Bone marrow (tissue), 2 donors: ENCODE measurements around the gene GRIN2A.

ENCODE experiments used
- DNase-seq, 2 donors: peaks; one replicate each; lab custom pipeline; 2025; lab: John Stamatoyannopoulos, UW

The GRIN2A gene

DNA sequence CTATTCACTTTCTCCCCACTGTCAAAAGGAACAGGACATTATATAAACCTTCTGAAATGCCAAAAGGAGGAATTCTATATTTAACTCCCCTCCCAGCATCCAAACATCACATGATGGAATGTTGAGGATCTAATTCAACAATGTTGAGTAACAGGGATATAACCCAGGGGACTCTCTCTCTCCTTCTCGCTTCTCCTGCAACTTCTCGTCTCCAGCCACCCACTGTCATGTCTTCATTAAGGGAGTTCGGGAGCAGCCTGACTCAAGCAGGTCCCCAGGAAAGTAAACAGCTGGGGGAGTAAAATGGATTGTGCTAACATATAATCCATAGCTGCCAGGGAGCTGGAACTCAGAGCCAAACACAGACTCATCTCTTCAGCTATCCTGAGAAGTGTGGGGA lies 51.7 kb downstream of the GRIN2A start:
- DNase-seq = no peak

DNA sequence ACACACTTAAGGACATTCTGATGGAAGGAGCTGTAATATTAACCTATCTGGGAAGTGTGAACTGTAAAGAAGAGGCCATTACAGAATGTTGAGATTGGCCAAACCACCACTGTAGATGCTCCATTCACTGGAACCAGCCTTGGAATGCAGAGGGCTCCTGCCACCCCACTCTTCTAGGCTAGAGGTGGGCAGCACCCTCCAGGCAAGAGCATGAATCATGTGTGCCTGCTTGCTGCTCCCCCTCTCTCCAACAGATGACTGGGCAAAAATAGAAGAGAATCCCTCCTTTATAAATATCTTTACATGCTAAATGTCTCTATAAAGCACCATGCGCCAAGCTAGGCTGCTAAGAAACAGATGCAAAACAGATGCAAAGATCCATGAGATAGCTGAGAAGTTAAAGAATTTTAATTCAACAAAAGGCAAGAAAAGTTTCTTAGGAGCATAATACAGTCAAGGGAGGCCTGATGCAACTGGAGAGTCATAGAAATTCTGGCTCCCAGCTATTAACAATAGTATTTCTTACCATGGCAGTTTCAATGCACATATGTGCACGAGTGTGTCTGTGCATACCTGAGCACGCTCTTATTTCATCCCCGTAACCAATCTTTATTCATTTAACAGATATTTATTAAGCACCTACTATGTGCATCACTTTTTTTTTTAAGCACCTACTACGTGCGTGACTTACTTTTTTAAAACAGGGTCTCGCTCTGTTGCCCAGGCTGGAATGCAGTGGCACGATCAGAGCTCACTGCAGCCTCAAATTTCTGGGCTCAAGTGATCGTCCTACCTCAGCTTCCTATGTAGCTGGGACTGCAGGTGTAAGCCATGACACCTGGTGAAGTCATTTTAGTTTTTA lies 53.6 kb downstream of the GRIN2A start:
- DNase-seq = no peak

- no peak for DNase-seq
These were observed 55.5 kb downstream of the GRIN2A start for GRCh38 chr16:10126686-10127085.

DNA sequence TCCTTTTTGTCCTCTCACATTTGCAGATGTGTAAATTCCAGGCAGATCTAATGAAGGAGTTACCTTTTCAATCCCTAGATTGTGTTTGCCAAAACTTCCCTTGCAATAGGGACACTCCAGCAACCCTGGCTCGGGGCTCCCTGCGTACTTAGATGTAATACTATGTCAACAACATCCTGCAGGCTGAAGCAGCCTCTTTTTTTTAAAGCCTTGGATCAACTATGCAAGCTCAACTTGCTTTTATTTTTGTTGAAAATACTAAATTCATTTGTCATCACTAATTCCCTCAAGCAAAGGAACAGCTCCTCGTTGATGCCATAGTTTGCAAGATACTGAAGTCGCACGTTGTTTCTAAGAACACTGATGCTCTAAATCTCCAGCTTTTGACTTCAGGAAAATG lies 59.1 kb downstream of the GRIN2A start:
- DNase-seq = no peak

GRCh38 chr16:10122546-10122945 lies 59.7 kb downstream of the GRIN2A start:
- no peak for DNase-seq

DNA sequence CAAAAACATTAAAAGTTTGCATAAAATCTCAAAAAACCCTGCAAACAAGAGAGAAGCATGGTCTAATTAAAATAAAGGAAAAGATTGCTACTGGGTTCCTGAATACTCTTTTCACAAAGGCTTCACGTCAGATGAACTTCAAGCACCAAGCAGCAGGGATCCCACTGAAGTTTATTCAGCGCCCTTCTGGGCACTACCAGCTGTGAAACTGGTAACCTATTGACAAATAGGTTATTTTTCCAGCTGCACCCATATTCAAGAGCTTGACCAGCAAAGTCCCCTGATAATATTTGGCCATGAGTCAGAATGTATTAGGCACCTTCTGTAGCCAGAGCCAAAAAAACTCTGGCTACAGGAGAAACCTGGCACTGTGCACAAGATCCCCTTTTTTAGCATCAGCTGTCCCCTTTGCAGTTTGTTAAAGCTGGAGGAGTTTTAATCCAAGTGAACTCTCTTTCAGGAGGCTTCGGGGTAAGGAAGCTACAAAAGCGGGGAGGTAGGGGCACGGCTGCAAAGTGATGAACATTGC lies 60.3 kb downstream of the GRIN2A start:
- DNase-seq = no peak

- no peak for DNase-seq
These were observed 60.7 kb downstream of the GRIN2A start for GRCh38 chr16:10121491-10121890.

- DNase-seq = no peak
These were observed 61.3 kb downstream of the GRIN2A start for GRCh38 chr16:10120953-10121352.

GRCh38 chr16:10114409-10114808 lies 67.8 kb downstream of the GRIN2A start:
- DNase-seq = no peak

- DNase-seq = no peak
These were observed 69.0 kb downstream of the GRIN2A start for GRCh38 chr16:10113248-10113647.

DNA sequence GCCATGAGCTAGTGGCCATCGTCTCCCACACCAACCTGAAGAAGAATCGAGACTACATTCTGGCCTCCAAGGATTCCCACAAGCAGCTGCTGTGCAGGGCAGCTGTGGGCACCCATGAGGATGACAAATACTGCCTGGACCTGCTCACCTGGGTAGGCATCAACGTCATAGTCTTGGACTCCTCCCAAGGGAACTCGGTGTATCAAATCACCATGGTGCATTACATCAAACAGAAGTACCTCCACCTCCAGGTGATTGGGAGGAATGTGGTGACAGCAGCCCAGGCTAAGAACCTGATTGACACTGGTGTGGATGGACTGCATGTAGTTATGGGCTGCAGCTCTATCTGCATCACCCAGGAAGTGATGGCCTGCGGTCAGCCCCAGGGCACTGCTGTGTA lies 70.2 kb downstream of the GRIN2A start:
- DNase-seq = no peak

DNA sequence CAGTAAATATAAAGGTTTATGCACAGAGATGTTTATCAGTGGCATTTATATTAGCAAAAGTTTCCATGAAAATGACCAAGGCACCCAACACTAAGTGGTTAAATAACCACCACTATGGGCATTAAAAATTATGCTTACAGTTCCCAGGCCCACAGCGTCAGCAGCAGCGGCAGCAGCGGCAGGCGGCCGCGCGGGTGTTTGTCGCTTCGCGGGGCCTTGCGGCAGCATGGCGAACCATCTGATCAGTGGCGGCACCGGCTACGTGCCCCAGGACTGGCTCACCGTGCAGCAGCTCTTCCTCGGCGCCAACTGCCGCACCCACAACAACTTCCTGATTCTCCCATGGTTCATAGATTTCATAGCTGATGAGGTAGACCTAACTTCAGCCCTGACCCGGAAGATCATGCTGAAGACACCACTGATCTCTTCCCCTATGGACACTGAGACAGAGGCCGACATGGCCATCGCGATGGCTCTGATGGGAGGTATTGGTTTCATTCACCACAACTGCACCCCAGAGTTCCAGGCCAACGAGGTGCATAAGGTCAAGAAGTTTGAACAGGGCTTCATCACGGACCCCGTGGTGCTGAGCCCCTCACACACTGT lies 71.0 kb downstream of the GRIN2A start:
- DNase-seq = no peak

DNA sequence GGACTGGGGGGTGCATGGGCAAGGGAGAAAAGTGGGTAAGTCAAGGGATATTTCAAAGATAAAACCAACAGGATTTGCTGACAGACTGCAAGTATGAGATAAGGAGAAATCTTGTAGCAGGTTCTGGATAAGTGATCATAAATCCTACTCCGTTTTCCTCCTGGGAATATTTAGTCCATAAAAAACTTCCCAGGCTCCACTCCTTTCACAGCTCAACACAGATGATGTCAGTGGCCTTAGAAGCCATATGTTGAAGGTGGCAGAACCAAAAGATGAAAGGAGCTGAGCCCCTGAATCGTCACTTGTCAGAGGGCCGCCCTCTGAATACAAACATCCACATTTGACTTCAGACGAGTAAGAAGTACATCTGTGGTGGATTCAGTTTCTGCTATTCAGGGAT lies 71.7 kb downstream of the GRIN2A start:
- DNase-seq = no peak

GRCh38 chr16:10107081-10107480 lies 75.1 kb downstream of the GRIN2A start:
- DNase-seq = no peak

DNA sequence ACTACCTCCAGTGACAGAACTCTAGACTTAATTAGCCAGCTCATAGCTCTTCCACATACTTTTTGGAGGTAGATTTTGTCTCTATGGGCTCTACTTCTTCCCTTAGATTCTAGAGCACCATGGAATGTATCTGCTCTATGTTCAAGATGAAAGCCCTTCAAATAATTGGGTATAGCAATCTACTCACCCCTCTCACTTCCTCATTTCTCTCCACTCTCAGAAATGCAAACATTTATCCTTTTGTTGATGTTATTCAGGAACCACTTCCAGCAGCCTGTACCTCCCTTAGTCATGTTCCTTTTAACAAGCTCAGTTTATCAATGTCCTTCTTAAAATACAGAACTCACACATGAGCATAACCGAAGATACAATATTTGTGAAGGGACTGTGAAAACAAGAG lies 78.5 kb downstream of the GRIN2A start:
- DNase-seq = no peak

DNA sequence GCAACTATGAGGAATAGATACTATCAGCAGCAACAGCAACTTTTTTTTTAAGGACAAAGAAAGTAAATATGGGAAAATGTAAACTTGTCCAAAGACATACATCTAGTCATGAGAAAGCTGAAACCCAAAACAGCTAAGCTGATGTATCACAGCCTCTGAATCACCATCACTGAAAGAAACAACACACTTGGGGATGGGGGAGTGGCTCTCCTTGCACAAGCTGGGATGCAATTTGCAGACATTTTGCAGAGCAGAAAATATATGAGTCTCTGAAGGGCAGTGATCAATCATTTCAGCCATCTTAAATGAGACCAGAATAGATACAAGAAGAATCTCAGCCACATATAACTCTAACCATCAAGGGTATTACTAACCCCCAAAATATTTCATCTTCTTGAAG lies 79.1 kb downstream of the GRIN2A start:
- no peak for DNase-seq

GRCh38 chr16:10100829-10101228 lies 81.4 kb downstream of the GRIN2A start:
- DNase-seq = no peak

DNA sequence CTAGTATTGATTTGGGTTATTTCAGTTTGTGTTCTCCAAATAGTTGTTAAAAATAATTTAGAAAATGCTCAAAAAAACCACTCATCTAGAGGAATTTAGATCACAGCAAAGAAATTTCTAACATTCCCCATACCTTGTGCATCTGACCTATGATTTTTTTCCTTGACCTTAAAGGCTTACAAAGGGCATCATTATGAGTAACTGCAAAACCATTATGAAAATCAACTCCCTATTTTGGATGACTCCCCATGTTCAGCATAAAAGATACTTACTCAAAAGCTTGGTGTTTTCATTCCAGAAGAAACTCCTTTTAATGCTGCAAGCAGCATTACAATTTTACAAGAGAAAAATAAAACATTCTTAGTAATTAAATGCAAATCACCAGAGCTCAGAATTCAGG lies 83.2 kb downstream of the GRIN2A start:
- DNase-seq = no peak

DNA sequence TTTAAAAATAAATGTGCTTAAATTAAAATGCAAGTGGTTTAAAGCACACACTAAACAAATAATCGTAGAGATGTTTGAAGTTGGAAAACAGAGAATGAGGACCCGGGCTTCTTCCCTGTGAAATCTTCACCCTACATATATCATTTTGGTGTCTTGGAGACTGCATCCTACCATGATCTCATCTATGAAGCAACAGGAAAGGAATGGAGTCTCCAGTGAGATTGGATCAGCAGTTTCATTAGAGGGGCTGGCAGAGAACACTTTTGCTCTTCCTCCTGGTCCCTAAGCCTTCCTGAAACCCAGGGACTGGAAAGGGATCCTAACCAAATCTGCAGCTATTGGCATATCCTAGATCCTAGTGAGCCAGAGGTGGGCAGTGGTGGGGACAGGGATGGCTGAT lies 85.0 kb downstream of the GRIN2A start:
- DNase-seq = no peak

- DNase-seq = no peak
These were observed 88.7 kb downstream of the GRIN2A start for GRCh38 chr16:10093576-10093975.

DNA sequence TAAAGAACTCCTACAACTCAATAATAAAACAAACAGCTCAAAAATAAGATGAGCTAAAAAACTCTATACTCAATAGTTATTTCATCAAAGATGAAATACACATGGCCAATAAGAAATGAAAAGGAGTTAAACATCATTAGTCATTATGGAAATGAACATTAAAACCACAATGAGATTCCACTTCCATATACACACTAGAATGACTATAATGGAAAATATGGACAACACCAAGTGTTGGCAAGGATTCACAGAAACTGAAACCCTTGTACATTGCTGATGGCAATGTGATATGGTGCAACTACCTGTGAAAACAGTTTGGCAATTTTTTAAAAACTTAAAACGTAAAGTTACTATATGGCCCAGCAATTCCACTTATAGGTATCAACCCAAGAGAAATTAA lies 91.4 kb downstream of the GRIN2A start:
- no peak for DNase-seq

- no peak for DNase-seq
These were observed 93.8 kb downstream of the GRIN2A start for GRCh38 chr16:10088380-10088793.

DNA sequence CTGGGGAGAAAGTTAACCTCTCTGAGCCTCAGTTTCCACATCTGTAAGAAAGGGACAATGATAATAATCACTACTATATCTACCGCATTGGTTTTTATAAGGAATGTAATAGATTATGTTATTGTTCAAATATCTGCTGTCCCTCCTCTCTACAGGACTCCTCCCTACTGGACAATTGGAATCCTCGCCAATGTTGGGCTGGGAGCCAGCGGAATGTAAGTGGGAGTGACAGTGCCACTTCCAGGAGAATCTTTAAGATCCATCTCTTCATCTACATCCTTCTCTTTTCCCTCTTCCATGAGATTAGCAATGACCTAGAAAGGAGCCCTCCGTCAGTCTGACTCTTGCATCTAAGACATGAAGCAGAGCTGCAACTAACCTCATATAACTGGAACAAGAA lies 95.1 kb downstream of the GRIN2A start:
- DNase-seq = no peak

- no peak for DNase-seq
These were observed 95.6 kb downstream of the GRIN2A start for GRCh38 chr16:10086620-10087019.
